Natural killer cell treated with Interleukin-12 subunit alpha and Interleukin-12 subunit beta and Interleukin-15 and Interleukin-18, amount 100 ng/mL, for 72 hours (primary cell): Measurements from ENCODE around the gene MLX. TPM values are rescaled to one million over a fixed set of nuclear protein-coding genes. Genes with fewer than 3 reads are reported as not detected.

Experiments used
- ATAC-seq, 2 donors: fragments of 150-1000 bp; cut with Tn5 transposase in 1 of 2; sonication (Bioruptor Pico), chemical (Tn5 transposase) in 1 of 2; 2 replicates each; pipeline ENCODE4 v1.10.0; 2021
- DNase-seq: peaks from one replicate; pipeline ENCODE4 v3.0.0; 2022; ENCODE audit warnings: low spot score
- H3K27ac Mint-ChIP-seq, 2 donors: 1 replicate in 1 of 2; 2 replicates in 1 of 2; pipeline ENCODE4 v1.8.0; 2022; ENCODE audit warnings: mixed read lengths in 2 of 2, mild to moderate bottlenecking in 1 of 2, moderate library complexity in 1 of 2
- H3K27me3 Mint-ChIP-seq, 2 donors: 1 replicate in 1 of 2; 2 replicates in 1 of 2; pipeline ENCODE4 v1.8.0; 2022; ENCODE audit warnings: mixed read lengths in 2 of 2
- H3K36me3 Mint-ChIP-seq: one replicate; pipeline ENCODE4 v1.8.0; 2022; ENCODE audit warnings: mixed read lengths
- H3K4me1 Mint-ChIP-seq, 2 donors: 1 replicate in 1 of 2; 2 replicates in 1 of 2; pipeline ENCODE4 v1.8.0; 2022; ENCODE audit warnings: low read depth in 2 of 2, mixed read lengths in 2 of 2, mild to moderate bottlenecking in 1 of 2
- H3K4me3 Mint-ChIP-seq: one replicate; pipeline ENCODE4 v1.8.0; 2022; ENCODE audit warnings: mixed read lengths
- H3K9me3 Mint-ChIP-seq: 2 replicates; pipeline ENCODE4 v1.8.0; 2022; ENCODE audit warnings: mixed read lengths
- total RNA-seq, 2 donors: library from RNA; stranded (reverse); gene quantifications; one replicate each; pipeline ENCODE4 v1.2.3, GENCODE V29; 2022

The MLX gene
- total RNA-seq, result 10 to 100 TPM; 66.8 to 68.4 TPM

- H3K4me3 Mint-ChIP-seq, result peak within 1 kb of the TSS; percentile 96
- H3K9me3 Mint-ChIP-seq, result no peaks in the 10 kb centered on the region
- no peaks in the 10 kb centered on the region for H3K36me3 Mint-ChIP-seq
- peaks cover 30% of the 10 kb centered on the region in 2 donors for H3K4me1 Mint-ChIP-seq
- no peaks in the 10 kb centered on the region for H3K27me3 Mint-ChIP-seq
- DNase-seq (peak; percentile 97), ATAC-seq (peak; percentile 88 to 91)
- peak within 1 kb of the TSS; percentile 87 to 97 for H3K27ac Mint-ChIP-seq
These were observed at the start of gene MLX for GRCh38 chr17:42566883-42567573. Gene MLX (plus strand): TSS chr17:42567100. CDS start chr17:42567125, 25 bp downstream.

GRCh38 chr17:42517516-42517915, 49.4 kb upstream of the MLX start:
- no peak overlapping the region for H3K27ac Mint-ChIP-seq
- no peaks in the 10 kb centered on the region for H3K36me3 Mint-ChIP-seq
- DNase-seq, result peak; percentile 82
- ATAC-seq, result peak; percentile 70 to 84
- H3K27me3 Mint-ChIP-seq, result peaks cover 30 to 37% of the 10 kb centered on the region in 2 donors
- no peaks in the 10 kb centered on the region for H3K9me3 Mint-ChIP-seq
- peaks cover 5 to 18% of the 10 kb centered on the region in 2 donors for H3K4me1 Mint-ChIP-seq
- no peak overlapping the region for H3K4me3 Mint-ChIP-seq

GRCh38 chr17:42518046-42518754, 48.7 kb upstream of the MLX start:
- peaks cover 7 to 18% of the 10 kb centered on the region in 2 donors for H3K4me1 Mint-ChIP-seq
- no peak overlapping the region for H3K27ac Mint-ChIP-seq

GRCh38 chr17:42518755-42519545, 48.0 kb upstream of the MLX start:
- H3K4me1 Mint-ChIP-seq, result peaks cover 12 to 18% of the 10 kb centered on the region in 2 donors
- H3K27me3 Mint-ChIP-seq, result peaks cover 30 to 37% of the 10 kb centered on the region in 2 donors
- H3K4me3 Mint-ChIP-seq, result no peak overlapping the region
- no peak overlapping the region for H3K27ac Mint-ChIP-seq
- DNase-seq (no peak), ATAC-seq (no peak)
- H3K9me3 Mint-ChIP-seq, result no peaks in the 10 kb centered on the region
- no peaks in the 10 kb centered on the region for H3K36me3 Mint-ChIP-seq

More at GRCh38 chr17:42518046-42518754, 48.7 kb upstream of the MLX start:
- H3K9me3 Mint-ChIP-seq, result no peaks in the 10 kb centered on the region
- H3K4me3 Mint-ChIP-seq, result no peak overlapping the region
- DNase-seq, result no peak
- H3K36me3 Mint-ChIP-seq, result no peaks in the 10 kb centered on the region
- peaks cover 30 to 37% of the 10 kb centered on the region in 2 donors for H3K27me3 Mint-ChIP-seq
- no peak for ATAC-seq

- peaks cover 18 to 23% of the 10 kb centered on the region in 2 donors for H3K4me1 Mint-ChIP-seq
- no peak overlapping the region for H3K4me3 Mint-ChIP-seq
- no peaks in the 10 kb centered on the region for H3K9me3 Mint-ChIP-seq
- DNase-seq (no peak), ATAC-seq (no peak)
- H3K36me3 Mint-ChIP-seq, result no peaks in the 10 kb centered on the region
- H3K27me3 Mint-ChIP-seq, result peaks cover 28 to 37% of the 10 kb centered on the region in 2 donors
- H3K27ac Mint-ChIP-seq, result no peak overlapping the region
These were observed 47.1 kb upstream of the MLX start for GRCh38 chr17:42519546-42520491.

GRCh38 chr17:42520540-42520951, 46.4 kb upstream of the MLX start:
- Mint-ChIP-seq H3K36me3 (no peaks in the 10 kb centered on the region), H3K27ac (no peak overlapping the region), H3K9me3 (no peaks in the 10 kb centered on the region), H3K4me3 (no peak overlapping the region), H3K4me1 (peaks cover 23 to 27% of the 10 kb centered on the region in 2 donors), H3K27me3 (peaks cover 29 to 42% of the 10 kb centered on the region in 2 donors)
- DNase-seq (no peak), ATAC-seq (no peak)

GRCh38 chr17:42521036-42521435, 45.9 kb upstream of the MLX start:
- H3K36me3 Mint-ChIP-seq, result no peaks in the 10 kb centered on the region

GRCh38 chr17:42521666-42522262, 45.1 kb upstream of the MLX start:
- Mint-ChIP-seq H3K9me3 (no peaks in the 10 kb centered on the region), H3K36me3 (no peaks in the 10 kb centered on the region), H3K27ac (no peak overlapping the region), H3K27me3 (peaks cover 26 to 35% of the 10 kb centered on the region in 2 donors), H3K4me1 (peaks cover 23 to 30% of the 10 kb centered on the region in 2 donors), H3K4me3 (no peak overlapping the region)
- DNase-seq, result no peak
- no peak for ATAC-seq

More at GRCh38 chr17:42521036-42521435, 45.9 kb upstream of the MLX start:
- no peak overlapping the region for H3K27ac Mint-ChIP-seq
- no peak for DNase-seq
- peaks cover 23 to 28% of the 10 kb centered on the region in 2 donors for H3K4me1 Mint-ChIP-seq
- H3K27me3 Mint-ChIP-seq, result peaks cover 29 to 42% of the 10 kb centered on the region in 2 donors
- no peak overlapping the region for H3K4me3 Mint-ChIP-seq
- no peaks in the 10 kb centered on the region for H3K9me3 Mint-ChIP-seq
- ATAC-seq, result peak in 1 of 2 donors; percentile 59

GRCh38 chr17:42522263-42522790, 44.6 kb upstream of the MLX start:
- H3K4me3 Mint-ChIP-seq, result no peak overlapping the region
- DNase-seq (no peak), ATAC-seq (no peak)
- no peak overlapping the region for H3K27ac Mint-ChIP-seq
- H3K4me1 Mint-ChIP-seq, result peaks cover 26 to 32% of the 10 kb centered on the region in 2 donors
- no peaks in the 10 kb centered on the region for H3K36me3 Mint-ChIP-seq
- H3K9me3 Mint-ChIP-seq, result no peaks in the 10 kb centered on the region
- peaks cover 26 to 35% of the 10 kb centered on the region in 2 donors for H3K27me3 Mint-ChIP-seq

GRCh38 chr17:42522798-42523278, 44.1 kb upstream of the MLX start:
- Mint-ChIP-seq H3K9me3 (no peaks in the 10 kb centered on the region), H3K4me1 (peaks cover 25 to 29% of the 10 kb centered on the region in 2 donors), H3K36me3 (no peaks in the 10 kb centered on the region), H3K27me3 (peaks cover 24 to 35% of the 10 kb centered on the region in 2 donors), H3K4me3 (no peak overlapping the region), H3K27ac (no peak overlapping the region)
- DNase-seq (no peak), ATAC-seq (no peak)

GRCh38 chr17:42525221-42525620, 41.7 kb upstream of the MLX start:
- Mint-ChIP-seq H3K4me3 (no peak overlapping the region), H3K9me3 (no peaks in the 10 kb centered on the region), H3K27me3 (peaks cover 18 to 24% of the 10 kb centered on the region in 2 donors), H3K27ac (no peak overlapping the region), H3K36me3 (no peaks in the 10 kb centered on the region), H3K4me1 (peaks cover 31 to 32% of the 10 kb centered on the region in 2 donors)
- DNase-seq (no peak), ATAC-seq (no peak)

- Mint-ChIP-seq H3K36me3 (no peaks in the 10 kb centered on the region), H3K4me1 (peaks cover 35 to 40% of the 10 kb centered on the region in 2 donors), H3K27ac (no peak overlapping the region), H3K9me3 (no peaks in the 10 kb centered on the region), H3K4me3 (no peak overlapping the region), H3K27me3 (peaks cover 11 to 16% of the 10 kb centered on the region in 2 donors)
- DNase-seq (no peak), ATAC-seq (no peak)
These were observed 40.9 kb upstream of the MLX start for GRCh38 chr17:42526031-42526444.
